K562 (cell line): ENCODE data around the gene ODF2. TPM values are rescaled to one million over a fixed set of nuclear protein-coding genes. Genes with fewer than 3 reads are reported as not detected.

Experiments
- BHLHE40 ChIP-seq: IDR thresholded peaks from 2 replicates; pipeline ENCODE4 v1.6.1; 2011; ENCODE audit warnings: low read length, improper control_type of control experiment
- CAMTA2 ChIP-seq: fragments of 250-450 bp; sonication (Bioruptor Pico); conservative IDR thresholded peaks from 2 replicates; pipeline ENCODE4 v1.5.1; 2022
- CBFB ChIP-seq: sonication (generic); formaldehyde crosslinking; IDR thresholded peaks from 2 replicates; pipeline ENCODE4 v1.4.0; 2020; ENCODE audit warnings: mild to moderate bottlenecking, missing genetic modification reagents
- CSDE1 ChIP-seq, 2 experiments: fragments of 450-650 bp; IDR thresholded peaks; 2 replicates each; pipeline ENCODE4 v1.6.1; 2016; ENCODE audit warnings: mild to moderate bottlenecking in 1 of 2
- CXXC5 ChIP-seq: fragments of 250-450 bp; sonication (Bioruptor Pico); IDR thresholded peaks from 2 replicates; pipeline ENCODE4 v1.8.0; 2022; ENCODE audit warnings: inconsistent platforms, mild to moderate bottlenecking, moderate library complexity
- HIVEP1 ChIP-seq: fragments of 250-450 bp; sonication (Bioruptor Pico); IDR thresholded peaks from 2 replicates; pipeline ENCODE4 v1.4.0; 2020; ENCODE audit warnings: mild to moderate bottlenecking
- NR2C2 ChIP-seq, 2 experiments: fragments of 200-800 bp in 1 of 2; sonication (Bioruptor generic) in 1 of 2; sonication (generic) in 1 of 2; formaldehyde crosslinking in 1 of 2; IDR thresholded peaks; 2 replicates each; pipeline versions ENCODE4 v1.6.1 to v1.8.0; 2016 to 2022; ENCODE audit warnings: mild to moderate bottlenecking in 1 of 2, missing compliant biosample characterization in 1 of 2, missing genetic modification characterization in 1 of 2, missing genetic modification reagents in 1 of 2
- NR4A1 ChIP-seq, 2 experiments: fragments of 250-450 bp in 1 of 2; fragments of 450-650 bp in 1 of 2; sonication (Bioruptor Pico) in 1 of 2; IDR thresholded peaks; 2 replicates each; pipeline versions ENCODE4 v1.4.0 to v1.6.1; 2016 to 2020; ENCODE audit warnings: mild to moderate bottlenecking in 2 of 2, missing compliant biosample characterization in 1 of 2, missing genetic modification characterization in 1 of 2, moderate library complexity in 1 of 2
- PYGO2 ChIP-seq: fragments of 450-650 bp; IDR thresholded peaks from 2 replicates; pipeline ENCODE4 v1.6.1; 2016; ENCODE audit warnings: mild to moderate bottlenecking, missing genetic modification characterization, moderate library complexity, missing compliant biosample characterization
- RB1 ChIP-seq: fragments of 450-650 bp; IDR thresholded peaks from 2 replicates; pipeline ENCODE4 v1.6.1; 2017; ENCODE audit warnings: low read depth, mild to moderate bottlenecking
- TCFL5 ChIP-seq: fragments of 250-450 bp; sonication (Bioruptor Pico); conservative IDR thresholded peaks from 2 replicates; pipeline ENCODE4 v1.6.1; 2021; ENCODE audit warnings: mild to moderate bottlenecking, moderate library complexity, matching md5 sums
- XRCC5 ChIP-seq: fragments of 200-400 bp; formaldehyde crosslinking; IDR thresholded peaks from 2 replicates; pipeline ENCODE4 v1.6.1; 2017; ENCODE audit warnings: low read depth, mild to moderate bottlenecking, low read length
- ZNF274 ChIP-seq: IDR thresholded peaks from 2 replicates; pipeline ENCODE4 v1.6.1; 2011; ENCODE audit warnings: low read depth, mild to moderate bottlenecking, low read length, moderate library complexity, borderline replicate concordance
- ZNF699 ChIP-seq: fragments of 250-450 bp; sonication (Bioruptor Pico); IDR thresholded peaks from 2 replicates; pipeline ENCODE4 v1.8.0; 2021; ENCODE audit warnings: mild to moderate bottlenecking, moderate library complexity; ENCODE audit not compliant: insufficient replicate concordance
- polyA plus RNA-seq, 8 experiments: library from polyadenylated mRNA; depleted of rRNA in 4 of 8; stranded (reverse) in 5 of 8; unstranded in 3 of 8; fragments of >200 nt; fragmentation: Nextera tagmentation in 2 of 8; fragmentation: Illumina TruSeq in 1 of 8; extraction: Ambion mirVana in 2 of 8; extraction: Trizol in 1 of 8; gene quantifications; 2 replicates each; pipeline versions ENCODE4 v1.2.1 to v1.2.3, GENCODE V29; 2011 to 2014; ENCODE audit warnings: inconsistent platforms in 1 of 8, missing spikeins in 1 of 8
- total RNA-seq, 7 experiments: library from RNA; depleted of rRNA in 6 of 7; stranded (reverse); fragments of >200 nt in 6 of 7; fragmentation: Illumina TruSeq in 2 of 7; extraction: Trizol in 2 of 7; gene quantifications; 2 replicates each; pipeline versions ENCODE4 v1.2.1 to v1.2.3, GENCODE V29; 2011 to 2021; ENCODE audit warnings: low replicate concordance in 1 of 7
- TF ChIP-seq, protein P1 (sequence below): sonication (generic); formaldehyde crosslinking; IDR thresholded peaks from 2 replicates; pipeline ENCODE4 v1.8.1; 2023; ENCODE audit warnings: mild to moderate bottlenecking, missing genetic modification reagents
- TF ChIP-seq, protein P2 (sequence below), 2 experiments: fragments of 250-450 bp in 1 of 2; fragments of 450-650 bp in 1 of 2; sonication (Bioruptor Pico) in 1 of 2; IDR thresholded peaks; 2 replicates each; pipeline versions ENCODE4 v1.6.1 to v1.8.0; 2016 to 2021; ENCODE audit warnings: mild to moderate bottlenecking in 2 of 2, moderate library complexity in 2 of 2, missing compliant biosample characterization in 1 of 2, missing genetic modification characterization in 1 of 2
- TF ChIP-seq, protein P3 (sequence below): fragments of 250-450 bp; sonication (Bioruptor Pico); IDR thresholded peaks from 2 replicates; pipeline ENCODE4 v1.5.0; 2020; ENCODE audit warnings: mild to moderate bottlenecking

The ODF2 gene
- total and polyA plus RNA-seq, 9 of the 15 experiments (the other 6 are each of a cell fraction or from before 2014, with no cell fraction given) = 16.5 to 83.2 (median 69.7) TPM

DNA sequence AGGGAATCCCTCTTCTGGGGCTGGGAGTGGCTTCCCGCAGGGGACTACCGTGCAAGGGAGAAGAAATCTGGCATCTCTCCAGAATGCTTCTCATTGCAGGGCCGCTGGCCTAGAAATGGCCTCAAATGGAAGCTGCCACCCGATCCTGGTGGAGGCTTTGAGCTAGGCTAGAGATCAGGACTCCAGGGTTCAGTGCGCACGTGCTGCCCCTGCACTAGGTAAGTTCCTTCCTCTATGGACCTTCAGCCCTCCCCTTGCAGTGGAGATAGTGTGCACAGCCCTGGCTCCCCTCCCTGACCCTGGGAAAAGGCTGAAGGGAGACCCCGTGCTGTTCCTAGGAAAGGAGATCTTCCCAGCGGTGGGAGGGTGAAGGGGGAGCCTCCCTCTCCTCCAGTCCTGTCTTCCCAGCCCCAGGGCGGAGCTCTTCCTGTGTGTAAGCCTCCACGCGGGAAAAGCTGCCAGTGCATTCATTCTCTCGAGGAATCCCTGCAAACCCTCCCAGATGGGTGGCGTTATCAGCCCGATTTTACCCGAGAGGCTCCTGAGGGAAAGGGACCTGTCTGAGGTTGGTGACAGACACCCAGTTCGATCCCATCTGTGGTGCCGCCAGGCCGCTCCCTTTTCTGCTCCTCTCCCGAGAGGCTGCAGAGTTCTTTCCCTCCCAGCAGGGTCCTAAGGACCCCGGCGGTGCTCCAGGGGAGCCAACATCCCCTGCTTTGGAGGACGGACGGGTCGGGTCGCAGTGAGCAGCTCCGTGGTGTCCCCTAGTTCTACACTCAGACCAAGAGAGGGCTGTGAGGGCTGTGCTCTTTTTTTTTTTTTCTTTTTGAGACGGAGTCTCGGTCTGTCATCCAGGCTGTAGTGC, 36.5 kb upstream of the ODF2 start (continued):
- peak; percentile 22; the same call in 1 of the 2 replicates for TF ChIP-seq NR2C2 (CRISPR knock-in tag; IDR thresholded peaks at IDR 0.05)
- TF ChIP-seq NR2C2 (tag; IDR thresholded peaks at IDR 0.05) = no peak
- no peak for TF ChIP-seq CBFB (CRISPR knock-in tag)
- TF ChIP-seq ZNF274 = no peak
- TF ChIP-seq, protein P1, sequence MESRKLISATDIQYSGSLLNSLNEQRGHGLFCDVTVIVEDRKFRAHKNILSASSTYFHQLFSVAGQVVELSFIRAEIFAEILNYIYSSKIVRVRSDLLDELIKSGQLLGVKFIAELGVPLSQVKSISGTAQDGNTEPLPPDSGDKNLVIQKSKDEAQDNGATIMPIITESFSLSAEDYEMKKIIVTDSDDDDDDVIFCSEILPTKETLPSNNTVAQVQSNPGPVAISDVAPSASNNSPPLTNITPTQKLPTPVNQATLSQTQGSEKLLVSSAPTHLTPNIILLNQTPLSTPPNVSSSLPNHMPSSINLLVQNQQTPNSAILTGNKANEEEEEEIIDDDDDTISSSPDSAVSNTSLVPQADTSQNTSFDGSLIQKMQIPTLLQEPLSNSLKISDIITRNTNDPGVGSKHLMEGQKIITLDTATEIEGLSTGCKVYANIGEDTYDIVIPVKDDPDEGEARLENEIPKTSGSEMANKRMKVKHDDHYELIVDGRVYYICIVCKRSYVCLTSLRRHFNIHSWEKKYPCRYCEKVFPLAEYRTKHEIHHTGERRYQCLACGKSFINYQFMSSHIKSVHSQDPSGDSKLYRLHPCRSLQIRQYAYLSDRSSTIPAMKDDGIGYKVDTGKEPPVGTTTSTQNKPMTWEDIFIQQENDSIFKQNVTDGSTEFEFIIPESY = 0 out of 2 replicates have a peak, but pooled peaks have one; percentile 9
- no peak for TF ChIP-seq CSDE1 (IDR thresholded peaks at IDR 0.05)
- no peak for TF ChIP-seq RB1
- TF ChIP-seq HIVEP1 = no peak
- TF ChIP-seq, protein P2, sequence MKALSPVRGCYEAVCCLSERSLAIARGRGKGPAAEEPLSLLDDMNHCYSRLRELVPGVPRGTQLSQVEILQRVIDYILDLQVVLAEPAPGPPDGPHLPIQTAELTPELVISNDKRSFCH (CRISPR knock-in tag; IDR thresholded peaks at IDR 0.05) = no peak
- TF ChIP-seq, protein P2 (tag; IDR thresholded peaks at IDR 0.05) = no peak
- peak; percentile 59 for TF ChIP-seq BHLHE40
- no peak for TF ChIP-seq PYGO2 (tag)
- TF ChIP-seq, protein P3, sequence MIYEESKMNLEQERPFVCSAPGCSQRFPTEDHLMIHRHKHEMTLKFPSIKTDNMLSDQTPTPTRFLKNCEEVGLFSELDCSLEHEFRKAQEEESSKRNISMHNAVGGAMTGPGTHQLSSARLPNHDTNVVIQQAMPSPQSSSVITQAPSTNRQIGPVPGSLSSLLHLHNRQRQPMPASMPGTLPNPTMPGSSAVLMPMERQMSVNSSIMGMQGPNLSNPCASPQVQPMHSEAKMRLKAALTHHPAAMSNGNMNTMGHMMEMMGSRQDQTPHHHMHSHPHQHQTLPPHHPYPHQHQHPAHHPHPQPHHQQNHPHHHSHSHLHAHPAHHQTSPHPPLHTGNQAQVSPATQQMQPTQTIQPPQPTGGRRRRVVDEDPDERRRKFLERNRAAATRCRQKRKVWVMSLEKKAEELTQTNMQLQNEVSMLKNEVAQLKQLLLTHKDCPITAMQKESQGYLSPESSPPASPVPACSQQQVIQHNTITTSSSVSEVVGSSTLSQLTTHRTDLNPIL = no peak
- TF ChIP-seq ZNF699 (CRISPR knock-in tag) = no peak
- TF ChIP-seq NR4A1 (CRISPR knock-in tag; IDR thresholded peaks at IDR 0.05) = no peak
- no peak for TF ChIP-seq NR4A1 (tag; IDR thresholded peaks at IDR 0.05)
- no peak for TF ChIP-seq CAMTA2 (CRISPR knock-in tag)
- no peak for TF ChIP-seq TCFL5 (CRISPR knock-in tag)
- no peak for TF ChIP-seq XRCC5
- TF ChIP-seq CXXC5 (CRISPR knock-in tag) = no peak
